Epithelial cell of prostate (primary cell): ENCODE results near the gene IKZF5.

Experiments
- DNase-seq: peaks from one replicate; pipeline ENCODE4 v3.0.0-alpha.2; 2011; ENCODE audit warnings: low read depth, low spot score
- H3K27ac ChIP-seq: fragments of 450-650 bp; 2 replicates; pipeline ENCODE4 v1.5.1; 2017; ENCODE audit warnings: mild to moderate bottlenecking

The IKZF5 gene, protein sequence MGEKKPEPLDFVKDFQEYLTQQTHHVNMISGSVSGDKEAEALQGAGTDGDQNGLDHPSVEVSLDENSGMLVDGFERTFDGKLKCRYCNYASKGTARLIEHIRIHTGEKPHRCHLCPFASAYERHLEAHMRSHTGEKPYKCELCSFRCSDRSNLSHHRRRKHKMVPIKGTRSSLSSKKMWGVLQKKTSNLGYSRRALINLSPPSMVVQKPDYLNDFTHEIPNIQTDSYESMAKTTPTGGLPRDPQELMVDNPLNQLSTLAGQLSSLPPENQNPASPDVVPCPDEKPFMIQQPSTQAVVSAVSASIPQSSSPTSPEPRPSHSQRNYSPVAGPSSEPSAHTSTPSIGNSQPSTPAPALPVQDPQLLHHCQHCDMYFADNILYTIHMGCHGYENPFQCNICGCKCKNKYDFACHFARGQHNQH

DNA sequence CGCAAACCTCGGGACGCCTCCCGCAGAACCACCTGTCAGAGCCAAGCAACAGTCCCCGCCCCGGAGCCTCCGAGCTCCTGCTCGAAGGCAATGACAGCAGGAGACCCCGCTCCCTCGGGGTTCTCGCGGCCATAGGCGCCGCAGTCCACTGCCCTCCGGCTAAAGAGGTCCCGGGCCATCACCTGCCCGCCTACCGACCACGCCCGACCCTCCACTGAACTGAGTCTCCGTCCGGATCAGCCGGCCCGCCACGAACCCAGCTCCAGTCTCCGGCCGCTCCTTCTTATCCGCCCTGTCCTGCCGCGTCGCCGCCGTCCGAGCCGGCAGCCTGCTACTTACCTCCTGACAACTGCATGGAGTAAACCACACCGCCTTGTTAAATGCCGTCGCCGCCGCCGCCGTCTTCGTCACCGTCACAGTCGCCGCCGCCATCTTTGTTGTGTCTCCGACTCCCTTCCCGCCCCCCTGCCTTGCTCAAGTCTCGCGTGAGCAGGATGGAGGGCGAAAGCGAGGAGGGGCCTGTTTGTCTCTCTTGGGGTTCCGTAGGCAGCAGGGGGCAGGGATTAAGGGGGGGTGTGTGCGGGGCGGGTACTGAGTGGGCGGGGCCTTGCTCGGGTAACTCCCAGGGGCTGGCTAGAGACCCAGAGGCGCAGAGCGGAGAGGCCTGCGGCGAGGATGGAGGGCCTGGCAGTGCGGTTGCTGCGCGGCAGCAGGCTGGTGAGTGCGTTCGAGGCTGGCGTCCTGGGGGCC is at the start of gene IKZF5, which contains the start of gene ACADSB:
Gene IKZF5 (minus strand): TSS at position 441 of the 750 bp plus-strand sequence. CDS start 10,170 bp downstream, outside the sequence.
Gene ACADSB (plus strand): TSS at position 652 of the 750 bp plus-strand sequence. CDS start 24 bp downstream, at position 676.
- DNase-seq, result peak; percentile 89
- H3K27ac ChIP-seq, result peak within 1 kb of the TSS; percentile 56

DNA sequence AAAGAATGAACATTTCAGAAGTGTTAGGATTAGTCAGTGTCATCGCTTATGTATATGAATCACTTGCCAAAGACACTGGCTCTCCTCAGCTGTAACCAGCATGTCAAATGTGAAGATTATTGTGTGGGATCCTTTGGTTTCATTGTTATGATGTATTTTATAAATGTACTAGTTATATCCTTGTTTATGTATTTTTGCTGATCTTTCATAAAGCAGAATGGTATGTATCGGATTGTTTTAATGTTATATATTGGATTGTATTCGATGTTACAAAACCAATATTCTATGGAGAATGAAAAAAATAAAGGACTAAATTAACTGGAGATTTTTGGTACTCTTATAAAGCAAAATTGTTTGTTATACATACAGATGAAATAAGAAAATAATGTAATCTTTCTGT is 49.4 kb upstream of the IKZF5 start:
- H3K27ac ChIP-seq, result no peak overlapping the region
- DNase-seq, result no peak

DNA sequence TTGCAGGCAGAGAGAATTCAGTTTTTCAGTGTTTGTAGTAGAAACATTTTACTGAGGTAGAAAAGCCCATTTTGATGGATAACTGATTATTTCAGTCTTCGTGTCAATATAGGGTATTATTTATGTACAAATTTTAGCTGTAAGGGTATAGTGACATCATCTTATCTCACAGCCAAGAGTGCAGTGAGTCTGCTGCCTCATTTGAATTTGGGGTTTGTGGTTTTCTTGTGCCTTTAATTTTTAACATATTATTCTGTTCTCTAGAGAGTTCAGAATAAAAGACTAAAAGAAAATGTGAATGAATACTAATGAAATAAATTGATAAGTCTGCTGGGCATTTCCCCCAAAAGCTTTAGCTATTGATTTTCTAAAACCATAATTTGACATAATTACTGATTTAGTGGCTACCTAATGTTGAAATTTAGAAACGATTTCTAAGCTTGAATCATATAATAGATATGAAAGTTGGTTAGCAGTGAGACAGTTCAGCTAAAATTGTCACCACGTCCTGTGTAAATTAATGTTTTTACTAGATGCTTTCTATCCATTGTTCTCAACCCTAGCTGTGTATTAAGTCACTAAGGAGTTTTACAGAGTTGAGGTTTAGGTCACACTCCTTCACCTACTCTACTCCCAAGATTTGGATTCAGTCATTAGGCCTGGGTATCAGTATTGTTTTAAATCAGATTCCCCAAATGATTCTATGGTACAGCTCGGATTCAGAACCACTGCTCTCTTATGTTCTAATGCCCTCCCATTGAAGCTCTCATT is 37.6 kb upstream of the IKZF5 start:
- no peak overlapping the region for H3K27ac ChIP-seq
- no peak for DNase-seq

DNA sequence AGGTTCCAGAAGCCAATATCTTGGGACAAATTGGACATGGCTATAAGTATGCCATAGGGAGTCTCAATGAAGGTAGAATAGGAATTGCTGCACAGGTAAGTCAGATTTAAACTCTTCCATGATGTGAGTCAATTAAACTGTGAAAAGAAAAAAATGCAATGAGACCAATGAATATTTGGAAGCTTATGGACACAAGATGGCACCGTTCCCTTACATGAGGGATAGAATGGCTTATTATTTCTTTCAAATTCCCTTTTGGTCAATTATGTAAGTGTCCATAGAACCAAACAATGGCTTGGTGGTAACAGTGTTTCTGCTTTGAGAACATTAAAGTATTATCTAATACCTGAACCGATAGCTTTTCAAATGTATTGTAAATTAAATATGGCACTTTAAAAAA is 35.8 kb upstream of the IKZF5 start:
- no peak for DNase-seq
- no peak overlapping the region for H3K27ac ChIP-seq

DNA sequence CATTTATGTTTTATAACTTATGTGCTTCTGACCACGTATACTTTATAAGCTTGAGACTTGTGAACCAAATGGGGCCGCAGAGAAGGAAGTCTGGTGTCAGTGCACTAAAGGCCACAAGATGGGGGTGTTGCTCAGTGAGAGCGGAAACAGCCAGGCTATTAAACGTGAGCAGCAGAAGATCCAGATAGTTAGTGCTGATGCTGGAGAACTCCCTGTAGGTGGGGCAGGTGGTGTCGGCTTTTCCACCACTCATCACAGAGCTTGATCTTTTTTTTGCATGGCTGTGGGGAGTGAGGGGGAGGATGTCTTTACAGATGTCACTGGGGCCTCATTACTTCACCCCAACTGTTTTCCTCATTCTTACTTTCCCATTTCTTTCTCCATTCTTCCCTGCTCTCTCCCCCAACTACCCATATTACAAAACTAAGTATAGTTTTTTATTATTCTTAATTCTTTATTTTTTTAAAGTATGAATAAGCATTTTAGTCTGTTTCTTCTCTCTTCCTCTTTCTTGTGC is 34.9 kb upstream of the IKZF5 start:
- no peak overlapping the region for H3K27ac ChIP-seq
- peak; percentile 12 for DNase-seq

DNA sequence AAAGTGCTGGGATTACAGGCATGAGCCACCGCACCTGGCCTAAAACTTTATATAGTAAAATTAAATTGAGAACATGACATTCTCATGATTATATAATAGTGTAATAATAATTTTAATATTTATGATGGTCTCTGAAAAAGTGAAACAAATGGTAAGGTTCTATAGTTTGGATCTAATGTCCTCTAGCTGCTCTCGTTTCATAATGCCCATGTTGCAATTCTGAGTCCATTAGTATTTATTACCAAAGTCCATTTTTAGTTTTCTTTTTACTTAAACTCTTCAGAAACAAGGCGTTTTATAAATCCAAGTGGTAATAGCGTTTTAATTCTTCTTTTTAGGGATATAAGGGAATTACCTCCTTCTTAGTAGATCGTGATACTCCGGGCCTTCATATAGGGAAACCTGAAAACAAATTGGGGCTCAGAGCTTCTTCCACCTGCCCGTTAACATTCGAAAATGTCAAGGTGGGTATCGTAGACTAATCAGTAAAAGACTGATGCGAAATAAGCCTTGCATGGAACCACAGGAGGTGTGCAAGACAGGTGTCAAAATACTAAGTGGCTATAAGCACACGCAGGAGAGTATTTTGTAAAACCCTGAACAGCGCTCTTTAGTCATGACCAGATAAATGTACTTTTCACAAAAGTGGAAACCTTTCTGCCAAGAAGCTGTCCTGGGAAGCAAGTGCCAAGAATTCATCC is 34.3 kb upstream of the IKZF5 start:
- no peak for DNase-seq
- H3K27ac ChIP-seq, result no peak overlapping the region

DNA sequence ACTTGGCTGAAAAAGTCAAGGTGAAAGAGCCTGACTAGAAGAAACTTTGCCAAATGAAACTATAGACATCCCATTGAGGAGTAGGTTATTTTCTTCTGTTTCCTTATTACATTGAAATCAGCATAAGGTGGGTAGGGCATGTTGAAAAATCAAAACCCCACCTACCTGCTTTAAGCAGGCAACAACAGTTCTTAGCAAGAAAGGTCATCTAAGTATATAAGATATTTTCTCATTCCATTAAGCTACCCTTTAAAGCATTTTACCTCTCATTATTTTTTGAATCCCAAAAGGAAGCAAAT is 31.0 kb upstream of the IKZF5 start:
- H3K27ac ChIP-seq, result no peak overlapping the region
- no peak for DNase-seq

DNA sequence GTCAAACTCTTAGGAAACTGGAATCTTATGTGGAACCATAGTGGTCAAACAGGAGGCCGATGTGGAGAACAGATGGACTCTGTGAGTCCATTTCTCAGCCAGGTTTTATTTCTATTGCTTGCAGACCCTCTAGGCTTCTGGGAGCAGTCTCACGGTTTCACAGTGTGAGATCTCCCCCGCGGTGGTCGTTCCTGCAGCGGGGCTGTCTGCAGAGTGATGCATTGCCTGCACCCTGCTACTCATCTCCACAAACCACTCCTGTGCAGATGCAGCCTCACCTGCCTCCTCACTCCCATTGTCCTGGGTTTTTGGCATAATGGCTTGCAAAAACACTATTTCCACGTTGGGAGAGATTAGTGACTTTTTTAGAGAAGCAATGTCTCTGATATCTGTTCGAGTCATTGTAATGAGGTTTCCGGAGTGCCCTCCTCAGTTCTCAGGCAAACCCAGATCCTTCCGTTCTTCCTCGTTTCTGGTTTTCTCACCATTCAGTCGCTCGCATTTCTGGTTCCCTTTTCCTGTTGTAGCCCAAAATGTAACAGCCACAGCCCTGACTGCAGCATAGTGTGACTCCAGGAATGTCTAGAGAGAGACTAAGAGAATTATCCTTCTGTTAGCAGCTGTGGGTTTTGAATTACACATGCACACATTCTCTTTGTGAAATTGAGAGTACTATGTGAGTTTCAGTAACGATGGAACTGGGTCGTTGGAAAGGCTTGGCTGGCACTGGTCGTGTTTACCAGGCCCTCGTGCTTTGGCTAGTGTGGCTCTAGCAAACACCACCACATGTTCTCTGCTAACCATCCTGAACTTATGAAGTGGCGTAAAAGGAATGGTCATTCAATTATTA is 30.4 kb upstream of the IKZF5 start:
- no peak for DNase-seq
- no peak overlapping the region for H3K27ac ChIP-seq

DNA sequence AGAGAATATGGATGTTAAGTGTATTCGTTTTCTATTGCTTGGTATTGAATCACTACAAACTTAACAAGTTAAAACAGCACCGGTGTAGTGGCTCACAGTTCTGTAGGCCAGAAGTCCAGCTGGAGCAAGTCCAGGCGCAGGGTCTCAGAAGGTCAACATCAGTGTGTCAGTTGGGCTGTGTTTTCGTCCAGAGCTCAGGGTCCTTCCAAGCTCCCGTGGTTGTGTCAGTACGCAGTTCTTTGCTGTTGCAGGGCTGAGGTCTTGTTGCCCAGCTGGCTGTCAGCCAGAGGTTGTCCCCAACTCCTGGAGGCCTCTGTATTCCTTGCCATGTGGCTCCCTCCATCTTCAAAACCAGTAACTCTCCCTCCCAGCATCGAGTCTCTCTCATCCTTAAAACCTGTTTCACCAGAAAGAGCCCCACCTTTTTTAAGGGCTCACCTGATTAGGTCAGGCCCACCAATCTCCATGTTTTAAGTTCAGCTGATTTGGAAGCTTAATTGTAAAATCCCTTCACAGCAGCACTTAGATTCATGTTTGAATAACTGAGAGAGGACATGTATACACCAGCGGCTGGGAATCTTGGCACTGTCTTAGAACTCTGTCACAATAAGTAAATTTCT is 27.0 kb upstream of the IKZF5 start:
- H3K27ac ChIP-seq, result no peak overlapping the region
- DNase-seq, result no peak

DNA sequence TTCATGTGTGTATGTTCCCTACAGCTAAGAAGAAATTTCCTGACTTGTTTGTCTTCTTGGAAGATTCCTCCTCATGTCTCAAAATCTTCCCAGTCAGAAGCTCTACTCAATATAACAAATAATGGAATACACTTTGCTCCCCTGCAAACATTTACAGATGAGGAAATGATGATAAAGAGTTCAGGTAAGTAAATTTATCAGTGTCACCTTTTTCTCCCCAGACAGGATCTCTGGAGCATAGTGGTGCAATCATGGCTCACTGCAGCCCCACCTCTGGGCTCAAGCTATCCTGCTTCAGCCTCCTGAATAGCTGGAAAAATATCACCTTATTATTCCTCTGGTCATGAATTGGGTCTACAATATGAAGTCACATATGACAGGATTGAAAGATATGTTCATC is 25.7 kb upstream of the IKZF5 start:
- H3K27ac ChIP-seq, result no peak overlapping the region
- DNase-seq, result no peak

DNA sequence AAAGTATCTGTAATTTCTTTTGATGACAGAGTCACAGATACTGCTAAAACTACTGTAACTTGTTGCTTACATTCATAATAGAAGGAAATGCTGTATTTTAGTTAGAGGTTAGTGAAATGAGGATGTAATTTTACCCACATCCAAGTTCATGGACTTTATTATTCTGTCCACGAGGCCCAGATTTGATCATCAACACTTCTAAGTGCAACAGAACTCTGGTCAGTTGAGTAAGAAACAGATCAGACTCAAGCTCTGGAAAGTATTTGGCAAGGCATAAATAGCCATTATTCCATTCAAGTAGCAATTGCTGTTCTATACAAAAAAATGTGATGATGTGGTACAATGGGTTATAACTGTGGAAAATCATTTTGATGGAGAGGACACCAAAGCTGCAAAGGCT is 22.5 kb upstream of the IKZF5 start:
- no peak for DNase-seq
- H3K27ac ChIP-seq, result no peak overlapping the region

DNA sequence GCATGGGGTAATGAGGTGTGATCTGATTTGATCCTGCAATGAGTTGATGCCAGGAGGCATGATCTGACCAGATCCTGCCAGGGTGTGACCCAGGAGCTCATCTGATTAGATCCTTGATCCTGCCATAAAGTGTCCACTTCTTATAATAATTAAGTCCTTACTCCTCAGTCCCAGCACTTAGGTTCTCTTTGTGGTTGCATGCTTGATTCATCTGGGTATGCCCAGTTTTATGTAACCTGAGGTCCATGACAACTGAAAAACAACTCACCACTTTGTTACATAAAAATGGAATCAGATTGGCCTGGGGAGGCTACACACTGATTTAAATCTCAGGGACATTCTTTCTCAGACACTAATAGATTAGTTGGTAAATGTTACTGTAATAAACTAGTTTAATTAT is 19.3 kb upstream of the IKZF5 start:
- no peak overlapping the region for H3K27ac ChIP-seq
- DNase-seq, result no peak

DNA sequence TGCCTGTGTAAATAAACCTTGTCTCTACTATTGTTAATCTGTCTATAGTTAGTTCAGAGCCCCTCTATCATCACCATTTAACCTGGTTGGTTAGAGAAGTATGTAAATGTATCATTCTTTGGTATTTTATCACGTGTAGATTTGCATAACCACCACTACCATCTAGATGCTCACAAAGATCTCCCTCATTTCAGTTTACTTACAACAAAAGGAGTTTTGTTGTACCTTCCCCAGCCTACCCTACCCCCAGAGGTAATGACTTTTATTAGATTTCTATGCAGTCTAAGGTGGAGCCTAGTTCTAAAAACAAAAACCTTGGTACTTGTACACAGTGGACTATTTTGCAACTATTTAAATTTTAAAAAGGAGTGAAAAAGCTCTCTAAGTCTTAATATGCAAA is 17.7 kb upstream of the IKZF5 start:
- no peak for DNase-seq
- H3K27ac ChIP-seq, result no peak overlapping the region

DNA sequence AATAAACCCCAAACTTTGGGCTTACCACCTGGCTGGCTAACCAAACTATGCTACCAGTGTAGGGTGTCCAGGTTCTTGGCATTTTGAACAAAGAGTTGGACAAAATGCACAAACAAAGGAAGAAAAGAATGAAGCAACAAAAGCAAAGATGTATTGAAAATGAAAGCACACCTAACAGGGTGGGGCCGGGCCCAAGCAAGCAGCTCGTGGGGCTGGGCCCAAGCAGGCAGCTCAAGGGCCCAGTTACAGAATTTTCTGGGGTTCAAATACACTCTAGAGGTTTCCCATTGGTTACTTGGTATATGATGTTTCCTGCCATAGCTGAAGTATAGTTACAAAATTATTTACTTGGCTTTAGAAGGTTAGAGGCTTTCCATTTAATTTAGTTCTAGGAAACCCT is 15.9 kb upstream of the IKZF5 start:
- no peak overlapping the region for H3K27ac ChIP-seq
- no peak for DNase-seq

DNA sequence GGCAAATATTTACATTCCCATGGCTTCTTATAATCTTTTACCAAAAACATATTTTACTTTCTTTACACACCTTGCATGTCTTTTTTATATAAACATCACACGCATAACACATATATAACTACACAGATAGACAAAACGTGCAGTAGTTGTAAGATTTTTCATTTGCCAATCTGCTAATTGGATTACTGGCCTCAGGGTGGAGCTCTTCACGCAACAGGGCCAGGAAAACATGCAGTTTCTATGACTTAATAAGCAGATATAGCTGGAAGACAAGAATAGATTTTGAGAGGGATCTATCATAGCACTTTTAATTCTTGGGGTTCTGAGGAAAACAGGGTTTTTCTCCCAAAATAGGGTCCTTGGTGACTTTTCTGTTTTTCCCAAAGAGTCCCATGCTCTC is 12.9 kb upstream of the IKZF5 start:
- no peak for DNase-seq
- no peak overlapping the region for H3K27ac ChIP-seq

DNA sequence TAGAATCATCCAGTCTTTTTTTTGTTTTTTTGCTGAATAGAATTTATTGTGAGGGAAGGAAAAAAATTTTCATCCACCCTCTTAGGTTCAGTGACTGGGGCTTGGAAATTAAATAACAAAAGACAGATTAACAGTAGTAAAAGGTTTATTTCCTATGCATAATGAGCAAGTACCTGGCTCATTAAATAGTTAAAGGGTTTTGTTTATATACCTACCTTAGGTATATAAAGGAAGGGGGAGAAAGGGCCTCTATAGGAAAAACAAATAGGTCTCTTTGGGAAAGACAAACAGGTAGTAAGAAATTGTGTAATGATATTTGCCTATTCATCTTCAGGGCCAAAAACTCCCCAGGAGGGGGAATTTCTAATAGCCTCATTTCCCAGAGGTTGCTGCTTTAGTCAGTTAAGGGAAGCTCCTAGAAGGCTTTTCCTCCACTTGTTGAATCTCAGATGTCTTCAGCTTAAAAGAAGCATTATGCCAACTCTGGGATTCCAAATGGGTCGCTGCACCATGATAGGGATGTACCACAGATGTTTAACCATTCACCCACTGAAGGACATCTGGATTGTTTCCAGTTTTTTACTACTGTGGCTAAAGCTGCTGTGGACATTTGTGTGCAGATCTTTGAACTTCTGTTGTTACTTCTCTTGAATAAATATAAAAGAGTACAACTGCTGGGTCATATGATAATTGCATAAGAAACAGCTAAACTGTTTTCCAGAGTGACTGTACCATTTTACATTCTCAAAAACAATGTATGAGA is 11.5 kb upstream of the IKZF5 start:
- DNase-seq, result no peak
- no peak overlapping the region for H3K27ac ChIP-seq

DNA sequence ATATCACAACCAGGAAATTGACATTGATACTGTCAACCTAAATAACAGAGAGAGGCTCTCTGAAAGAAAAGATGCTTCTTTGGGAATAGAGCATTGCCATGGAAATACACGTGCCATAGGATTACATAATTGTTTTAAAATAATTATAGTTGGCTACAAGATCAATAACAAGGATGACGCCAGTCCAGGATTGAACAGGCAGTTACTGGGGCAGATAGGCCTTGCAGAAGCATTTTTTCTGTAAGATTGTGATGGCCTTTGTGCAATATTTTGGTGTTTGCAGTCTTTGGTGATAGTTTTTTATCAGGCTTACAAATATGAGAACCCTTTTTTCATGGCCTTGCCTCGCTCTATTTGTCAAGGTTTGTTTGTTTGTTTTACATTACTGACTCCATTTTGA is 10.7 kb upstream of the IKZF5 start:
- H3K27ac ChIP-seq, result no peak overlapping the region
- no peak for DNase-seq

DNA sequence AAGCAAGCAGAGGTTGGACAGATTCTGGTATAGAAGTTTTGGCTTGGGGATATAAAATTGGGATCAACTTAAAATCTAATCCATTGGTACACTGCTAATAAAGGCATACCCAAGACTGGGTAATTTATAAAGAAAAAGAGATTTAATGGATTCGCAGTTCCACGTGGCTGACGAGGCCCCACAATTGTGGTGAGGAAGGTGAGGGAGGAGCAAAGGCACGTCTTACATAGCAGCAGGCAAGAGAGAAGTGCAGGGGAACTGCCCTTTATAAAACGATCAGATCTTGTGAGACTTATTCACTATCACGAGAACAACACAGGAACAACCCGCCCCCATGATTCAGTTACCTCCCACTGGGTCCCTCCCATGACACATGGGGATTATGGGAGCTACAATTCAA is 9.9 kb upstream of the IKZF5 start:
- no peak overlapping the region for H3K27ac ChIP-seq
- DNase-seq, result no peak
